SK-N-DZ (cell line): ENCODE data around the gene RNF167. TPM values are rescaled to one million over a fixed set of nuclear protein-coding genes. Genes with fewer than 3 reads are reported as not detected.

Experiments used
- DNase-seq: peaks from one replicate; pipeline ENCODE4 v3.0.0-alpha.2; 2015; ENCODE audit warnings: low spot score
- polyA plus RNA-seq, 2 experiments: library from polyadenylated mRNA; depleted of rRNA; stranded (reverse); fragments of >200 nt; gene quantifications; 2 replicates each; pipeline ENCODE4 v1.2.3, GENCODE V29; 2014

The RNF167 gene
- 66.0 and 77.3 TPM in 2 replicates for polyA plus RNA-seq (2014; cell fraction: cytosol; rRNA removed)
- polyA plus RNA-seq (2014; cell fraction: nucleus; rRNA removed), result 84.6 and 104 TPM in 2 replicates

- DNase-seq, result peak; percentile 100
Measured at GRCh38 chr17:4939796-4940554, at the start of gene RNF167, which contains the start of gene SLC25A11. TSS of gene RNF167 (plus strand) at chr17:4940268. CDS start at chr17:4940910, 642 bp downstream. TSS of gene SLC25A11 (minus strand) at chr17:4940046. CDS start at chr17:4939910, 136 bp downstream.

DNA sequence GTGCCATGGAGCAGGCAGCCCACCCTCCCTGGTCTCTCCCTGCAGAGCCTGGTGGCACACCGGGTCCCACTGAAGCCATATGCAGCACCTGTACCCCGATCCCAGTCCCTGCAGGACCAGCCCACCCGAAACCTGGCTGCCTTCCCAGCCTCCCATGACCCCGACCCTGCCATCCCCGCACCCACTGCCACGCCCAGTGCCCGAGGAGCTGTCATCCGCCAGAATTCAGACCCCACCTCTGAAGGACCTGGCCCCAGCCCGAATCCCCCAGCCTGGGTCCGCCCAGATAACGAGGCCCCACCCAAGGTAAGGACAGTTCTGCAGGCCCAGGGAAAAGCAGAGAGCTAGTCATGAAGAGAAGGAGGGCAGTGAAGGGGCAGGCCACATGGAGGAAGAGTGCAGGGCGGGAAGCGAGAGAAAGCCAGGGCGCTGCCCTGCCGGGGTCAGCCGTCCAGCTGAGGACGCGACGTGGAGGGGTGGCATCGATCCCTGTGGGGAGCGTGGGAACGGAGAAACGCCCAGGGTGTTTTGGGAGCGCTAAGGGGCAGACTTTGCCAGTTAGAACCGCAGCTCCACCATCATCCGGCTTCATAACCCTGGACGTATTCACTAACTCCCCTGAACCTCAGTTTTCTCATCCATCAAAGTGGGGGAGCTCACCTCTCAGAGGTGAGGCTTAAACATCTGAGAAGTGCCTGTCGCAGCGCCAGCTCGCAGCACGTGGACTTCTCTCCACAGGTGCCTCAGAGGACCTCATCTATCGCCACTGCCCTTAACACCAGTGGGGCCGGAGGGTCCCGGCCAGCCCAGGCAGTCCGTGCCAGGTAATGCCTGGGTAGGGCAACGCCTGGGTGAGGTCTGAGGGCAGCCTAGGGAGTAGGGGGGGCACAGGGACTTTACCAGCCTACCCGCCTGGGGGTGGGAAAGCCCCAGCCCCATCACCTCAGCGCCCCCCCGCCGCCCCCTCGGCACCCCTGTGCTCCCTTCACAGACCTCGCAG, 48.4 kb upstream of the RNF167 start:
- no peak for DNase-seq

DNA sequence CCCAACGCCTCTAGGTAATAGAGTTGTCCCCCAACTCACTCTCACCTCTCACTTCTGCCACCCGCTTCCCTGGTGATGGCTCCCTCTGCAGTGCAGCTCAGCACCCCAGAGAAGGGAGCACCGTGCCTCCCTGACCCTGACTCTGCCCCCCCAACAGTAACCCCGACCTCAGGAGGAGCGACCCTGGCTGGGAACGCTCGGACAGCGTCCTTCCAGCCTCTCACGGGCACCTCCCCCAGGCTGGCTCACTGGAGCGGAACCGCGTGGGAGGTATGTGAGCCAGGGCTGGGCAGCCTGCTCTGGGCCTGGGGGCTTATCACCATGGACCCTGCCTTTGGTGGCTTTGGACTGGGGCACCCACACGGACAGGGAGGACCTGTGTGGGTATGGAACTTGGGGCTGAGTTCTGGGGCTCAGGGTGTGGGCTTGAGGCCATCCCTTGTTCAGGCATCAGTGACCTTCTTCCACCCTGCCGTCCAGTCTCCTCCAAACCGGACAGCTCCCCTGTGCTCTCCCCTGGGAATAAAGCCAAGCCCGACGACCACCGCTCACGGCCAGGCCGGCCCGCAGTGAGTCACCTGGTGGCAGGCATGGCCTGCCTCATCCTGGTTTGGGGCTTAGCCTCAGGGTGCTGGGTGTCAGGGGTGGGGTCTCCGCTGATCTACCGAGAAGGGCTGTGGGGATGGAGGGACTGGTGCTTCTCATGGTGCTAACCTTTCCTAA, 47.4 kb upstream of the RNF167 start:
- no peak for DNase-seq

DNA sequence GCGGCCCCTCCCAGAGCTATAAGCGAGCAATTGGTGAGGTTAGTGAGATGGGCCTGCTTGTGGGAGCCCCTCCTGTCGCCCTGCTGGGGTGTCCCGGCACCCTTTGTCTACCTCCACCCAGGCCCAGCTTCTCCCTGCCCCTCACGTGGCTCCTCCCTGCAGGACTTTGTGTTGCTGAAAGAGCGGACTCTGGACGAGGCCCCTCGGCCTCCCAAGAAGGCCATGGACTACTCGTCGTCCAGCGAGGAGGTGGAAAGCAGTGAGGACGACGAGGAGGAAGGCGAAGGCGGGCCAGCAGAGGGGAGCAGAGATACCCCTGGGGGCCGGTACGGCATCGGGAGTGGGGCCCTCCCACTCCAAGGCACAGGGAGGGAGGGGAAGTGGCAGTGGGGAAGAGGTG, 46.8 kb upstream of the RNF167 start:
- DNase-seq, result no peak

DNA sequence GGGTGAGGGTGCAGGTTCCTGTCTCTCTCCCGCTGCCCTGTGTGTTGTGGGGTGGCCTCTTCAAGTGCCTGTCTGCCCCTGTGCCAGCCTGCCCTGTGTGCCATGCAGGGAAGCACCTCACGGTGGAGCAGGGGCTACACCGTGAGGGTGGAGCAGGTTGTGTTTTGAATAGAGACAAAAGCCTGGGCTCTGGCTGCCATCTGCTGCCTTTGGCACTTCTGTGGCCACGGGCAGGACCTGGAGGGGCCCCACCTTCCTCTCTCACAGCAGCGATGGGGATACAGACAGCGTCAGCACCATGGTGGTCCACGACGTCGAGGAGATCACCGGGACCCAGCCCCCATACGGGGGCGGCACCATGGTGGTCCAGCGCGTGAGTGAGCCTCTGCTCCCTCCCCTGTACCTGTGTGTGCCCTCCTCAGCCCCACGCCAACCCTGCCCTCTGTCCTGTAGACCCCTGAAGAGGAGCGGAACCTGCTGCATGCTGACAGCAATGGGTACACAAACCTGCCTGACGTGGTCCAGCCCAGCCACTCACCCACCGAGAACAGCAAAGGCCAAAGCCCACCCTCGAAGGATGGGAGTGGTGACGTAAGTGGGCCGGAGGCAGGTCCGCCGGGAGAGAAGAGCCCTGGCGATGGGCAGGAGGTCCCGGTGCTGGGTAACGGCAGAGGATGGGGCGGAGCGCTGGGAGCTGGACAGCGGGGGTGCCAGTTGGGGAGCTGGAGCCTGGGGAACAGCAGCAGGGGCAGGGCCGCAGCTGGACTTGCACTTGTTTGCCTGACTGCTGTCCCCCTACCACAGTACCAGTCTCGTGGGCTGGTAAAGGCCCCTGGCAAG, 46.1 kb upstream of the RNF167 start:
- no peak for DNase-seq

DNA sequence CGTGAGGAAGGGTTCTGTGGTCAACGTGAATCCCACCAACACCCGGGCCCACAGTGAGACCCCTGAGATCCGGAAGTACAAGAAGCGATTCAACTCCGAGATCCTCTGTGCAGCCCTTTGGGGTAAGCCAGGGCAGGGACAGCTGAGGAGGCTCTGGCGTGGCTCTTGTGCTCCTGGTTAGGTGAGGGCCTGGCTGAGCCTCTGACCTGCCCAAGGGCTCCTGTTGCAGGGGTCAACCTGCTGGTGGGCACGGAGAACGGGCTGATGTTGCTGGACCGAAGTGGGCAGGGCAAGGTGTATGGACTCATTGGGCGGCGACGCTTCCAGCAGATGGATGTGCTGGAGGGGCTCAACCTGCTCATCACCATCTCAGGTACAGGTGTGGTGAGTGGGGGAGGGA, 44.9 kb upstream of the RNF167 start:
- no peak for DNase-seq

GRCh38 chr17:4895657-4896331, 44.3 kb upstream of the RNF167 start:
- no peak for DNase-seq

DNA sequence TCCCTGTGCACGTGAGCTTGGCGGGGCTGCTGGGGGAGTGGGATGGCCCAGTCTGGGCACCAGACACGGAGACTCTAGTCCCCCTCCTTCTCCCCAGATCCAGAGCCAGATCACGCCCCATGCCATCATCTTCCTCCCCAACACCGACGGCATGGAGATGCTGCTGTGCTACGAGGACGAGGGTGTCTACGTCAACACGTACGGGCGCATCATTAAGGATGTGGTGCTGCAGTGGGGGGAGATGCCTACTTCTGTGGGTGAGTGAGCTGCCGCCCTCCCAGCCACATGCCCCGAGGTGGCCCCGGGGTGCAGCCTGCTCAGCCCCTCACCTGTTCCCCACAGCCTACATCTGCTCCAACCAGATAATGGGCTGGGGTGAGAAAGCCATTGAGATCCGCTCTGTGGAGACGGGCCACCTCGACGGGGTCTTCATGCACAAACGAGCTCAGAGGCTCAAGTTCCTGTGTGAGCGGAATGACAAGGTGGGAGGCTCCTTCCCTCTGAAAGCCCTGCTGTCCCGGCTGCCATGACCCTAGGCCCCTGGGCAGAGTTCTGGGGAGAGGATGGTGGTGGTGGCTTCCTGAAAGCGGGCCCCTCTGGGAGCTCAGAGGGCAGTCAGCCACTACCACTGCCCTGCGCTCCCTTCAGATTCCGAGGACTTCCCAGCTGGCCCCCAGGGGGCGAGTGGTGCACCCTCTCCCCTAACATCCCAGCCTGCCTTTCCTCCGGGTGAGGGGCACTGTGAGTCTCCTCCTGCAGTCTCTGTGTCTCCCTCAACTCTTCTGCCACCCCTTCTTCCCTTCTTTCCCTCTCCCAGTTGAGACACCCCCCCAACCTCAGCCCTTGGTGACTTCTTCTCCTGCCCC, 43.5 kb upstream of the RNF167 start:
- no peak for DNase-seq

DNA sequence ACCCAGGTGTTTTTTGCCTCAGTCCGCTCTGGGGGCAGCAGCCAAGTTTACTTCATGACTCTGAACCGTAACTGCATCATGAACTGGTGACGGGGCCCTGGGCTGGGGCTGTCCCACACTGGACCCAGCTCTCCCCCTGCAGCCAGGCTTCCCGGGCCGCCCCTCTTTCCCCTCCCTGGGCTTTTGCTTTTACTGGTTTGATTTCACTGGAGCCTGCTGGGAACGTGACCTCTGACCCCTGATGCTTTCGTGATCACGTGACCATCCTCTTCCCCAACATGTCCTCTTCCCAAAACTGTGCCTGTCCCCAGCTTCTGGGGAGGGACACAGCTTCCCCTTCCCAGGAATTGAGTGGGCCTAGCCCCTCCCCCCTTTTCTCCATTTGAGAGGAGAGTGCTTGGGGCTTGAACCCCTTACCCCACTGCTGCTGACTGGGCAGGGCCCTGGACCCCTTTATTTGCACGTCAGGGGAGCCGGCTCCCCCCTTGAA, 42.8 kb upstream of the RNF167 start:
- DNase-seq, result no peak

- no peak for DNase-seq
Measured at GRCh38 chr17:4897785-4898184, 42.3 kb upstream of the RNF167 start.

DNA sequence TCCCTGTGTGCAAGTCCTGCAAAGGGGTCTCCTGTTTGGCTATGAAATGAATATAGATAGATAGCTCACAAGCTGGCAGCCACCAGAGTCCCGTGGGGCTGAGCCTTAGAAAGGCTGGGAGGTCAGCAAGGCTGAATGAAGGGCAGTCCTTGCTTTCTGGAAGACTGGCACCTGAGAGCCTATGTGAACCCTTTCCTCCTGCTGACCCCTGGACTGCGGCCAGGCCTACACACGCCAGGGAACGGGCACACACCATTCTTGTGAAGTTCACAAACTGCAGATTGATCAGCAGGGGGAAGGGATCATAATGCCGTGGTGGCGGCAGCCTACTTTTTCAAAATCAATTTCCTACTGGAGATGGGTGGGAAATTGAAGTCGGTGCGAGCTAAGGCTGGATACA, 41.7 kb upstream of the RNF167 start:
- no peak for DNase-seq

- no peak for DNase-seq
Measured at GRCh38 chr17:4898927-4899326, 41.1 kb upstream of the RNF167 start.

DNA sequence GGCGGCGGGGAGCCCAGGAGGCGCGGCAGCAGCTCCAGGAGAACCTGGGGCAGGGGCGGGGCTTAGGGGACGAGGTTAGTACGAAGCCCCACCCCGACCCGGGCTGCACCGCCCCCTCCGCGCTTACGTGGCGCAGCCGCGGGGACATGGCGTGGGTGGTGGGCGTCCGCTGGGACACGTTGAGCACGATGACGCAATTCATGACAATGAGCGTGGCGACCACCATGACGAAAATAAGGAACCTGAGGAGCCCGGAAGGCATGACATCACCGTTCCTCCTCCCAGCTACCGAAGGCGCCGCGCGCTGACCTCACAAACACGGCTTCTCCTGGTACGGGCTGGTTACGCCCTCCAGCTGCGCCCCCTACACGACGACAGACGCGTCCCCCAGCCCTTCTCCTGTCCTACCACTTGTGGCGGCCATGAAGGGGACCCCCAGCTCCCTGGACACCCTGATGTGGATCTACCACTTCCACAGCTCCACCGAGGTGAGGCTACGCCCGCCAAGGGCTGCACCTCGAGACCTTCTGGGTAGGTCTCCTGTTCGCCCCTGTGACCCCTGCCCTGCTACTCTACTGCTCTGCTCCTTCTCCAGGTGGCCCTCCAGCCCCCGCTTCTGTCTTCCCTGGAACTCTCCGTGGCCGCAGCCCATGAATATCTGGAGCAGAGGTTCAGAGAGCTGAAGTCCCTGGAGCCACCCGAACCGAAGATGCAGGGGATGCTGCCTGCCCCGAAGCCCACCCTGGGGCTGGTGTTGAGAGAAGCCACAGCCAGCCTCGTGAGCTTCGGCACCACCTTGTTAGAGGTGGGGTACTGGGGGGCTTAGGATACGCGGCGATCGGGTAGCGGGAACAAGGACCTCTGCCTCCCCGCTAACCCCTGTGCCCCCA, 40.5 kb upstream of the RNF167 start, which contains the start of gene C17orf107:
C17orf107 (plus strand) TSS at position 196 of the 890 bp plus-strand sequence; CDS start at position 423, 227 bp downstream.
- no peak for DNase-seq

GRCh38 chr17:4900231-4901107, 39.6 kb upstream of the RNF167 start:
- no peak for DNase-seq

DNA sequence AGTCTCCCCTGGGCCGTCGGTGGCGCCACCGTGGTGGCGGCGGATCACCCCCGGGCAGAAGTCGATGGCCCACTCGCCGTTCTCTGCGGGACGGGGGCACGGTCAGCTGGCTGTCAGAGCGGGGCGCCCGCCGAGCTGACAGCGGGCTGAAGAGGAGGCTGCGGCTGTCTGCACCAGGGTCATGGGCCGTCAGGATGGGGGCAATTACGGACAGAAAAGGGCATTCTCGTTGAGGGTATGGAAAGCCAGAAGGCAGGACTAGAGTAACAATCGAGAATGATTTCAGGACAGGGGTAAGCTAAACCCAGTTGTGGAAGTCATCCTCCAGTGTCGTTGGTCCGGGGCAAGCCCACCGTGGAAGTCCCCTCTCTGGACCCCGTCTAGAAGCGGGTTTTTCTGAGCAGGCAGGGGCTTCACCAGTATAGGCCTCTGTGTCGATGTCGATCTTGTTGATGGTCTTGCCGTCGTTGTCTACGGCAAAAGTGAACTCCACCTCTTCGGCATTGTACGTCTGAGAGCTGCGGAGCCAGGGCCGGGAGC, 38.9 kb upstream of the RNF167 start:
- no peak for DNase-seq

DNA sequence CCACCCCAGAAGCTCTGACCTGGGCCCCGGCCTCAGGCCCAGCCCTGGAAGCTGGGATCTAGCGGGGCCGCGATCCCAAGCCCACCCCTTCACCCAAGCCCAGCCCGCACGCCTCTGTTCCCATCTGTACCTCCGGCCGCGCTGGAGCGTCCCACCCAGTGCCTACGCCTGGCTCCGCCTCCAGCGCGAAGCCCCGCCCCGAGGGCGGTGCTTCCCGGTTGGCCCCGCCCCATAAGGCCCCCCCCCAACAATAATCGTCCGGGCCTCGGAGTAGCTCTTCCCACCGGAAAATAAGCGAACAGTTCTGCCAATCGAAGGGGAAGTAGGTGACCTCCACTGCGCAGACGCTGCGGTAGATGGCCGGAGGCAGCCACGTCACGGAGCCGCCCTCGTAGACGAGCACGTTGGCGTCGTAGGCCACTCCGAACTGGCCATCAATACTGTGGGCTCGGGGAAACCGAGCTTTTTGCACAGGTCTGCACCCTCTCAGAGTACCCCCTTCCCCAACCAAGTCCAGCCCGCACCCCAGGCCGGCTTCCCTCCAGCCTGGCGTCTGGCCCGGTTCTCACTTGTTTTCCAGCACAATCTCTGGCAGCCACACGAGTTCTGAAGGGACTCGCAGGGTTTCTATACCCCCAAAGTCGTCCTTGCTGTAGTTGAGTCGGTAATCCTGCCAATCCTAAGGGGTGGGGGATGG, 38.3 kb upstream of the RNF167 start:
- DNase-seq, result no peak
